Natural killer cell (primary cell): ENCODE data around the gene LRRC49. TPM values are rescaled to one million over a fixed set of nuclear protein-coding genes. Genes with fewer than 3 reads are reported as not detected.

Experiments used
- total RNA-seq, 4 donors: library from RNA; stranded (reverse); fragments of 120-200 nt in 1 of 4; gene quantifications; one replicate each; pipeline versions ENCODE4 v1.2.3 to v1.2.4, GENCODE V29; 2013 to 2022

LRRC49 gene
- total RNA-seq, 3 donors from 2014 or later (not counting 1 experiment from before 2014, with no cell fraction given), result 0.14 to 0.38 TPM; not detected in 1

Other genes starting within 250 kb of the LRRC49 start
- 1 to 10 TPM; 1.1 to 3.1 (median 2.1) TPM for gene UACA, start 129.3 kb upstream of the LRRC49 start, total RNA-seq
- gene LARP6, start 38.7 kb upstream of the LRRC49 start, total RNA-seq, result not detected
- gene THAP10, start 393 bp upstream of the LRRC49 start, total RNA-seq, result not detected
- not detected for gene THSD4, start 222.6 kb downstream of the LRRC49 start, total RNA-seq